ENCODE measurements around the gene MUC13.

Gene MUC13

GRCh38 chr3:124859025-124859424 is 75.5 kb downstream of the MUC13 start:
- TF ChIP-seq CTCF (IDR thresholded peaks at IDR 0.05; ENCODE audit: insufficient read depth, low read depth, low read length, missing control alignments) = no peak
- no peak for DNase-seq (ENCODE audit: low read depth)

GRCh38 chr3:124858275-124858674 is 76.3 kb downstream of the MUC13 start:
- H3K4me3 ChIP-seq (ENCODE audit: low read depth, low read length) = no peak overlapping the region
- no peak for TF ChIP-seq CTCF (IDR thresholded peaks at IDR 0.05; ENCODE audit: insufficient read depth, low read depth, low read length, missing control alignments)
- no peak for DNase-seq (ENCODE audit: low read depth)

More at GRCh38 chr3:124859025-124859424, 75.5 kb downstream of the MUC13 start:
- H3K4me3 ChIP-seq (ENCODE audit: low read depth, low read length) = no peak overlapping the region

GRCh38 chr3:124856677-124857076 is 77.9 kb downstream of the MUC13 start:
- no peak overlapping the region for H3K4me3 ChIP-seq (ENCODE audit: low read depth, low read length)
- DNase-seq (ENCODE audit: low read depth) = no peak
- TF ChIP-seq CTCF (IDR thresholded peaks at IDR 0.05; ENCODE audit: insufficient read depth, low read depth, low read length, missing control alignments) = no peak

Measured in GM12865 (cell line).